NCI-H1092 (cell line): Measurements from ENCODE around the gene BPIFB3.

ENCODE experiments used
- DNase-seq: peaks from one replicate; lab custom pipeline; 2025; lab: John Stamatoyannopoulos, UW

BPIFB3 gene

GRCh38 chr20:33053291-33054106 lies at the start of gene BPIFB3:
Gene BPIFB3 (plus strand): TSS chr20:33053903. CDS start chr20:33055436, 1,533 bp downstream.
- DNase-seq, result no peak

- DNase-seq, result no peak
Measured at GRCh38 chr20:33004141-33004751, 49.5 kb upstream of the BPIFB3 start, which contains the start of gene SUN5. Gene SUN5 (minus strand): TSS chr20:33004433. CDS start chr20:33004340, 93 bp downstream.

- DNase-seq, result no peak
Measured at GRCh38 chr20:33005132-33005566, 48.6 kb upstream of the BPIFB3 start.

DNA sequence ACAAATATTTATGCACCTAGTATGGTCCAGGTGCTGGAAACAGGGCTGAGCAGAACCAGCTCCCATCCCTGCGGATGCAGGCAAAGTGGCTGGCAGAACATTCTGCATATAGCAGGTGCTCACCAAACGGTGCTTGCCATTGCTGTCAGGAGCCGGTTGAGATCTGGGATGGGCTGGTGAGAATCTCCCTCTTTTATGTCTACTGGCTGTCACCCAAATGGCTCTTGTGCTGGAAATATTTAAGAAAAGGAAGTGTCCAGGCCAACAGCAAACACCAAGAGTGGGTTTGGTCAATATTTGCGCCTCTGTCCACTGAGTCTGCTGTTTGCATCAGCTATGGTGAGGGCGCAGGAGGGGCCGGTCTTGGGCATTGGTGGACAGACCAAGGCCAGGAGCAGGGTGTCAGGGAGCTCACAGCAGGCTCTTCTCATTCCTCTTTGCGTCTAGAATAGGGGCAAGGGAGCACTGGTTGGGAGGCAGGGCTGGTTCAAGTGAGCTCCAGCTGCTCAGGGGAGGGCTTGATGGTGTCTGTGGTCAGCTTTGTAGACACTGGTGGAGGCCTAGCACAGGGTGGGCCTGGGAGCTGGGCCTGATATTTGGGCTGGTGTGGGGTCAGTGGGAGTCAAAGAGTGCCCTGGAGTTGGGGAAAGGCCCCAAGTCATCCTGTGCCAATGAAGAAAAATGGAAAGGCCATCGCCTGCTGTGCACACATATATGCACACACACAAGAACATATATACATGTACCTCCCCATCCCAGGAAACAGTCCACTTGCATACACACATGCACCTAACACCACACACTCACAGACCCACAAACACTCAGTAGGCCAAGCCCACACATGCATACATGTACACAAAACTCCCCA lies 47.6 kb upstream of the BPIFB3 start:
- DNase-seq, result no peak

DNA sequence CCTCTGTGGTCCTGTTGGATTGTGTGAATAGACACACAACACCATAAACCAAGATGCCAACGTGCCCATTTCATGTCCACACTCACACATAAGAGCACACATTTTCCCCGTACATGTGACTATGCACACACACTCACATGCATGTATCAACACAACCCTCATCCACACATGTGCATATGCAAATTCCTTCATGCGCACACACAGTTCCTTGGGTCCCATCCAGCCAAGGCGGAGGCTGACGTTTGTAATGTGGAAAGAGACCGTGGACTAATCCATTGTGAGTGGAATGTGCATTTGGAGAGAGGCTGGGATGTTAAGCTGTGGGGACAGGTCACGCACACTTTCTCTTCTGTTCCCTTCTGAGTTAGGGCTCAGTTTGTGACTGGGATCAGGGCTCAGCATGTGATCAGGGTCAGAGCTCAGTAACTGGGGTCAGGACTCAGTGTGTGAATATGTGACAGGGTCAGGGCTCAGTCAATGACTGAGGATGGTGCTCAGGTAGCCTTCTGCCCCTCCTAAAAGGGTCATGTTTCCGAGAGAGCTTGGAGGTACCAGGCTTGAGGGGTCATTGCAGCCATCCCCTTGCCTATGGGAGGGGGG lies 46.8 kb upstream of the BPIFB3 start:
- no peak for DNase-seq

DNA sequence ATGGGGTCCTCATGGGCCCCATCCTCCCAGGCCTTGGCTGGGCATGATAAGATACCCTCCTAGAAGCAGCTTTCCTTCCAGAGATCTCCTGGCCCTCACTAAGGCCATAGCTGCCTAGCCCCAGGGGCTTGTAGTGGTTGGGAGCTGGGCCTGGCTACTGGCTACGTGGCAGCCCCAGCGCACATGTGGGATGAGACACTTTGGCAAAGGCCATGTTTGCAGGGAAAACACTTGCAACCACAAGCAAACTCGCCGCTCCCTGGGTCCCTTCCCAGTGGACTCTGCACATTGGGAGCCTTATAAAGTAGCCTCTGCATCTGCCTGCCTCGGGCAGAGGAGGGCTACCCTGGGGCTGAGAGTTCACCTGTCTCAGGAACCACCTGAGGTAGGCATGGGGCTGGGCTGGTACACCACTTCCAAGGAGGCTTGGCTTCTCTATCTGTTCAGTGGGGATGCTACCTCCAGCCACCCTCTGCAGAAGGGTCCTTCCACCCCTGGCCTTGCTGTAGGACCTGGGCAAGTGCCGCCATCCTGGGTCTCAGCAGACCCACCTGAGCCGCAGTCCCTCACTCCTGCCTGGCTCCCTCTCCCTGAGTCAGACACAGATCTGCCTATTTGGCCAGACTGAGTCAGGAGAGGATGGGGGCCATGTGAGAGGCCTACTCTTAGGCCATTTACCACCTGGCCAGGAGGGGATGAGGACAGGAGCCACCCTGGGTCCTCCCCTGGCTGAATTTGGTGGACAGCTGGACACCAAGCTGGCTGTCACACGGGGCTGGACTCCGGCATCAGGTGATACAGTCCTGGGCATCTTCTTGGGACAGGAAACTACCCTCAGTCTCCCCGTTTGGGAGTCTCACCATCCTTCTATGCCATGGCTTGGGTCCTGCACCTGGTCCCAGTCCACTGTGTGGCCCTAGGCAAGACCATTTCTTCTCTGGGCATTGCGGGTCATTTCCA lies 46.0 kb upstream of the BPIFB3 start, which contains the start of gene BPIFB2:
Gene BPIFB2, plus strand, starts transcription at position 329 of the 960 bp plus-strand sequence. CDS start 871 bp downstream, outside the sequence.
- DNase-seq, result no peak

GRCh38 chr20:33008336-33009213 lies 45.1 kb upstream of the BPIFB3 start:
- no peak for DNase-seq

DNA sequence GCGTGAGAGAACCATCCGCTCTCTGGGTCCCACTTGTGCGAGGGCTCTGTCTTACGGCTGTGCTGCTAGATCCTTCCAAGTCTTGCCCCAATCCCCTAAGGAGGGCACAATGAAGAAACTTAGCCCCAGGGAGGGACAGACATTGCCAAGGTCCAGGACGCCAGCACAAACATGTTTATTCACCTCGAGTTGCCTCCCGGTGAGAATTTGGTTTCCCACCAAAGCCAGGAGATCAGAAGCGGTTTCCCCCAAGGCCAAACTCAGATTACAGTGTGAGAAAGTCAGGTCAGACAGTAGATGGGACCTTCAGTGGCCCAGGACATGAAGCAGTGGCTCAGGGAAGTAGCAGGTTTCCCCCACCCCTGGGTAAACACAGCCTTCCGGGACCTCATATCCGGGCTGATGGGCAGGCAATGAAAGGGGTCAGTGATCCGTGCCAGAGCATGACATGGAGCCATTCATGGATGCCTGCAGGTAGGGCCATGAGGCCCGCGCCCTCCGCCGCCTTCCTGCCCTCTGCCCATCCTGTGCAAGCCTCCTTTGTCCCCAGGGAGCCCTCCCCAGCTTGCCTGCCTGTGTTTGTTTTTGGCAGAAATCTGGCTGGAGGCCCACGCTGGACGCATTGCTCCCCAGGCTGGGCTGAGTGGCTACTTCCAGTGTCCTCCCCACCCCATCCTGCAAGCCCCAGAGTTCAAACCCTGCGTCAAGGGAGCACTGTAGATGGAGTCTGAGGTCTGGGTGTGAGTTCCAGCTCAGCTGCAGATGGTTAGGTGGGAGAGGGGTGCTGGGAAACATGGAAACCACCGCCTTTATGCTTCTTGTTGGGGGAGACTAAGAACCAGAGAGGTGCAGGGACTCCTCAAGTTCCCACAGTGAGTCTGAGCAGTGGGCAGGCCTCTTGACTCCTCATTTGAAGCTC lies 44.2 kb upstream of the BPIFB3 start:
- peak; percentile 50 for DNase-seq

- DNase-seq, result no peak
Measured at GRCh38 chr20:33010133-33010504, 43.6 kb upstream of the BPIFB3 start.

GRCh38 chr20:33010674-33011449 lies 42.8 kb upstream of the BPIFB3 start:
- DNase-seq, result no peak

DNA sequence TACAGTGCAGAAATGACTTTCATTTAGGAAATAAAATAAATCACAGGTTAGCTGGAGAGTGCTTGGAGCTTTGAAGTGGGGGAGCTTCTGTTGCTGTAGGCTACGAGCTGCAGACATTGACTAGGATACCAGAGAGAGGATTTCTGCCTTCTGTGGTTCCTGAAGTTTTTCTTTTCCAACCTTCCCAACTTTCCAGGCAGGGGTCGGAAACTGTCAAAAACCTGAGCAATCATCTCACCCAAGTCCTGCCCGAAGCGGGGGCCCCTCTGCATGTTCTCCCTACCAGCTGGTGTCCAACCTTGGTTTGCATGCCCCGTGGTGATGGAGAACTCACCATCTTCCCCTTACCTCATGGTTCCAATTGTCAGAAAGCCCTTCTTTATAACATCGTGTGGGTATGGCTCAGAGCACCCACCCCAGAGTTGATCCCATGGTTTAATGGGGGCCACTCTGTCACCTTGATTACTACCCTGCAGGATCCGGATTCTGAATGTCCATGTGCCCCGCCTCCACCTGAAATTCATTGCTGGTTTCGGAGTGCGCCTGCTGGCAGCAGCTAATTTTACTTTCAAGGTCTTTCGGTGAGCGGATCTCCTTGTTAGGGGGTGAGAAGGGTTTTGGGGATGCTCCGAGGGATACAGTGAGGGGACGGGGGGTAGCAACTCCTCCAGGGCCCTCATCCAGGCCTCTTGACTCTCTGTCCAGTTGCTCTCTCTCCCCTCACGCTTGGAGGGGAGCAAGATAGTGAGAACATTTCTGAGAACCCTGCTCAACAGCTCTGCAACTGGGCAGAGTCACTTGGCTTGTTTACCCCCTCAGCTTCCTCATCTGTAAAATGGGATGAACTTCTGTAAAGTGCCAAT lies 41.1 kb upstream of the BPIFB3 start:
- DNase-seq, result no peak

DNA sequence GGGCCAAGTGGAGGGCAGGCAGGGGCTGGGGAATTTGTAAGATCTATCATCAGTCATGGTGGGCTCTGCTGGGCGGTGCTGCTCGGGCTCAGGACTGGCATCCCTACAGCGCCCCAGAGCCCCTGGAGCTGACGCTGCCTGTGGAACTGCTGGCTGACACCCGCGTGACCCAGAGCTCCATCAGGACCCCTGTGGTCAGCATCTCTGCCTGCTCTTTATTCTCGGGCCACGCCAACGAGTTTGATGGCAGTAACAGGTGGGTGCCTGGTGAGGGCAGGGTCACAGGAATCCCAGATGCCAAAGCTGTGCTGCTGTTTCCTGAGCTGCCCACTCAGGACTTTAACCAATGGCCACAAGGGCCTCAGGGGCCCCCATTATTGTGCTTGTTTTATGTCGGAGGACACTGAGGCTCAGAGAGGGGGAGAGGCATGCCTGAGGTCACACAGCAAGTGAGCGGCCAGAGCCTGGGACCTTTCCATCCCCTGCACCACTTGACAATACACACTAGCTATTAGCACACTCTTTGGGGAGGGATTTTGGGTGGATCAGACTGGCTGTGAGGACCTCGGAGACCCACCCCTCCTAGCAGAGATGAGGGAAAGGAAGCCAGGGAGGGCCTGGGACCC lies 39.9 kb upstream of the BPIFB3 start:
- DNase-seq, result no peak

DNA sequence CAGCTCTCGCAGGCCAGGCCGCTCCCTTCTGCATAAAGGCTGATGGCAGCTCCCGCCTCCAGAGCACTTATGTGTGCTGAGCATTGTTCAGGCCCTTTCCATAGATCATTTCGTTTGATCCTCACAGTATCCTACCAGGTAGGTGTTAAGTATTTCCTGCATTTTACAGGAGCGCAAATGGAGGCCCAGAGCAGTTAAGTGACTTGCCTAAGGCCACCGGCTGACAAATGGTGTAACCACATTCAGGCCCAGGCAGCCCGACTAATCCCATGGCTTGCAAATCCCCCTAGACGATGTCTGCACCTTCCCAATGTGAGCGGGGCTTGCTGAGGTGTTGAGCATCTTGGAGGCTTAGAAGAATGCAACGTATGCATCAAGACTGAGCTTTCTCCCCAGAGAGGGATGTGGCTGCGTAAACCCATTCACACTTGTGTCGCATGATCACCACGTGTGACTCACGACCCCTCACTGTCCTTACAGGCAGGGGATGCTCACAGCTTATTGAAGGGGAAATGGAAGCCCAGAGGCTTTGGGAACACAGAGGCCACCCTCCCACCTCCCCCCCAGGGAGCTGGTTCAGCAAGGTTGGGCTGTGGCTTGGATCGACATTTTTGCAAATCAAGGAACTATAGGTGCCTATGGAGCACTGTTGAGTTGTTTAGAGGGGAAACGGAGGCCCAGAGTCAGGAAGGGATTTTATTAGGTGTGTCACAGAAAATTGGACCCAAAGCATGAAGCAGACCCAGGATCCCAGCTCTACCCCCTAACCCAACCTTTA lies 39.2 kb upstream of the BPIFB3 start:
- DNase-seq, result no peak

- DNase-seq, result no peak
Measured at GRCh38 chr20:33015114-33015484, 38.6 kb upstream of the BPIFB3 start.

- DNase-seq, result no peak
Measured at GRCh38 chr20:33015700-33016580, 37.8 kb upstream of the BPIFB3 start.
